Activated effector memory CD4-positive, alpha-beta T cell treated with Interleukin-2 at 50 U/mL for 16 hours (primary cell): ENCODE data around the gene ACTL6A.
"Not testable (repeated sequence)": the region's sequence is repeated elsewhere in the genome, so short reads cannot be mapped to it uniquely, and the experiment has no call there.

ENCODE experiments used
- DNase-seq: peaks from one replicate; pipeline ENCODE4 v3.0.0-alpha.2; 2020

The ACTL6A gene

DNA sequence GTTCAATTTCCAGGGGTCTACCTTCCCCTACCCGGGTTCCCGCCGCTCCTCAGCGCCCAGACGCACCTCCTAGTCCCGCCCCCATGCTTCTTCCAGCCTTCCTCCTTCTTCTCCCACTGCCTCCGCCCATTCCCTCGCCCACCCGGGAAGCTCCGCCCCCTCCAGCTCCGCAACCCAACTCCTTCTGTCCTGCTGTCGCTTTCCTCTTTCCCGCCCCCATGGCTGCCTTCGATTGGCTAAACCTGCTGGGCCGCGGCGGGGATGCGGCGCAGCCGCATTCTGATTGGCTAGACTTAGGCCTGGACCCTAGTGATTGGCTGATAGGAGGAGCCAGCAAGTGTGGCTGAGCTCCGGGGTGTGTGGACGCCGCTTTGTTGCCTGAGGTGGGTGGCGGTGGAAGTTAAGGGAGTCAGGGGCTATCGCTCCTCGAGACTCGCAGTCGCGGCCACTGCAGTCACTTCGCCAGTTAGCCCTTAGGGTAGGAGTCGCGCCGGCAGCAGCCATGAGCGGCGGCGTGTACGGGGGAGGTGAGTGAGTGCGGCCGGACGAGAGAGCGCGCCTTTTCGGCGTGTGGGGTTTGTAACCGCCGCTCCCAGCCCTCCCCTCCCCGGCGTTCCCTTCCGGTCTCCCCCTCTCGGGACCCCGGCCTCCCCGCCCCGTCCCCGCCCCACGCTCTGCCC, at the start of gene ACTL6A:
Gene ACTL6A (plus strand): TSS at position 336 of the 680 bp plus-strand sequence. CDS start 167 bp downstream, at position 503.
- DNase-seq = peak; percentile 98

DNA sequence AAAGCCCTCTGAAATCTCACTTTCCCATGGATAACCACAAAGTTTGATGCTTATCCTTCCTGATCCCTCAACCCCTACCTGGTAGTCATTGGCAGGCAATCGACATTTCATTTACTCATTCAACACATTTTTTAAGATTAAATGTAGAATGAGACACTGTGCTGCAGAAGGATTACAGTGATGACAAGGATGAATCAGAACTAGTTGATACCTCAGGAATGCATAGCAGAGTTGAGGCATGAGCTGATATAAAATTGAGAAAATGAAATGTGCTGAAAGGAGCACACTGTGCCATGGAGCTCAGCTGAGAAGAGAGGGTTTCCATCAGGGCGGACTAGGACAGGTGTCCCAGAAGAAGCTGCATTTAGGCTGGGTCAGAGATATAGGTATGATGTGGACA, 48.9 kb upstream of the ACTL6A start:
- no peak for DNase-seq

DNA sequence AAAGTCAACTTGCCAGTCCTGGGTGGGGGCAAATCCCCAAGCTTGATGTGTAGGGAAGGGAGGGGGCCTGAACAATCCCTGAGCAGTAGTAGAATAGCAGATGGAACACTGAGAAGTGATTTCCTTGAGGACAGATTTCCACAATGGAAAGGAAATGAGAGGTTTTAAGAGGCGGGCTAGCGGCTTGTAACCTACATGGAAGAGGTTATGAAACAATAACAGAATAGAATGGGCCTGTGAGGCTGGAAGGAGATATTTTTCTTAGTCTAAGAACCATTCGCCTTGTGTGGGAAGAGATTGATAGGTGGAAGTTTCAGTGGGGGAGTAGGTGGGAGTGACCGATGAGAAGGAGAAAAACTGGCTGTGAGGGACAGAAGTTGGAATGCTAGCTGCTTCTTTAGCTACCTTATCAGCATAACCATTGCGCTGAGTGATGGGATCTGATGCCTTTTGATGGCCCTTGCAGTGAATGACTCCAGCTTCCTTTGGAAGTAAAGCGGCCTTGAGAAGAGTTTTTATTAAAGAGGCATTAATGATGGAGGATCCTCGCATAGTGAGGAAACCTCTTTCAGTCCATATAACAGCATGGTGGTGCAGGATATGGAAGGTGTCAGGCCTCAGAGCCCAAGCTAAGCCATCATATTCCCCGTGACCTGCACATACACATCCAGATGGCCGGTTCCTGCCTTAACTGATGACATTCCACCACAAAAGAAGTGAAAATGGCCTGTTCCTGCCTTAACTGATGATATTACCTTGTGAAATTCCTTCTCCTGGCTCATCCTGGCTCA, 46.1 kb upstream of the ACTL6A start:
- DNase-seq = not testable (repeated sequence)

DNA sequence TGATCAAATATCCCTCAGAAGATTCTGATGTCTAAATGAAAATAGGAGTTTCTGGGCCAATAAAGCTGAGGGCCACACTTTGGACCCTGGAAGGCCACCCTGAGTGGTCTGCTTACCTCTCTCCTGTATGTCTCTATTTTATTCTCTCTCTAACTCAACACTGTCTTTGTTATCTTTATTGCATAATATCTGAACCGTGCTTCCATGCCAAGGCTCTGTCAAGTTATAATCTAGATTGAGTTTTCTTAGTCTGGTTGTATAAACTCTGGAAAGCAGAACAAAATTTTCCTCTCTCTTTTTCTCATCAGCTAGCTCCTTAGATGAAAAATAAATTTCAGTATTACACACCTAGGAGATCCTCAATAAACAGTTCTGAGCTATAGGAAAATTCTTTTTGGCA, 36.2 kb upstream of the ACTL6A start:
- no peak for DNase-seq

DNA sequence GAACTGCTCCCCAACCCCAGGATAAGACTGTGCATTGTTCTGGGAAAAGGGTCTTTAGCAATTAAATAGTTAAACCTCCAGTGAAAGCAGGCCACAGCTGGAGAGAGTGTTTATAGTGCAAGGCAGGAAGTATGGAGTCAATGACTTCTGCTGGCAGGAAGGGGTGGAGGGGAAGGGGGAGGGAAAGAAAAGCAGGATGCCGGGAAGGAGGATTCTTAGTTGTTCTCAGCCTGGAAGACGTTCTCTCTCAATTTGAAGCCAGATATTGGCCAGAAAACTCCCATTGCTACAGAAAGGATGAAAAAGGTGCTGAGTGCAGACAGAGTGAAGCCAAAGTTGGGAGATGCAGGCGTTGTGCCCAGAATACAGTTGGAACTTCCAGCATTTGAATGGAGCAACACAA, 35.7 kb upstream of the ACTL6A start:
- DNase-seq = no peak

DNA sequence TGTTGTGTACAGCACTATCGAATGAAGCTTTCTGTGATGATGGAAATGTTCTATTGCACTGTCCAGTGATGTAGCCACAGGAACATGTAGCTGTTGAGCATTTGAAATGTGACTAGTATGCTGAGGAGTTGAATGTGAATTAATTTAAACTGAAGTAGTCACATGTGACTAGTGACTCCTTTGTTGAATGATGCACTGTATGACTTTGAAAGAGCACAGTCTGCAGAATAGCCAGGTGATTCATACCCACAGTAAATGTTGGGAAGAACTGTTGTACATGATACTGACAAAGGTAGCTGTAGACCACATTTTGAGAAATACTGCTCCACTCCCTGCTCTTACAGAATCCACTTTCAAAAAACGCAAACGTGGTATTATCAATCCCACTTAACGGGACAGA, 34.0 kb upstream of the ACTL6A start:
- DNase-seq = no peak

- DNase-seq = no peak
Measured at GRCh38 chr3:179531576-179531975, 31.1 kb upstream of the ACTL6A start.

DNA sequence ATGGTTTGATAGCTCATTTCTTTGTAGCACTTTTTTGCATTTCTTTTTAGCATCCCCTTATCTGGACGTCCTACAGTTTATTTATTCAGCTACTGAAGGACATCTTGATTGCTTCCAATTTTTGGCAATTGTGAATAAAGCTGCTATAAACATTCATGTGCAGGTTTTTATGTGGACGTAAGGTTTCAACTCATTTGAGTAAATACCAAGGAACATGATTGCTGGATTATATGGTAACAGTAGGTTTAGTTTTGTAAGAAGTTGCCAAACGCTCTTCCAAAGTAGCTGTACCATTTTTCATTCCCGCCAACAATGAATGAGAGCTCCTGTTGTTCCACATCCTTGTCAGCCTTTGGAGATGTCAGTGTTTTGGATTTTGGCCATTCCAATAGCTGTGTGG, 29.5 kb upstream of the ACTL6A start:
- DNase-seq = no peak

DNA sequence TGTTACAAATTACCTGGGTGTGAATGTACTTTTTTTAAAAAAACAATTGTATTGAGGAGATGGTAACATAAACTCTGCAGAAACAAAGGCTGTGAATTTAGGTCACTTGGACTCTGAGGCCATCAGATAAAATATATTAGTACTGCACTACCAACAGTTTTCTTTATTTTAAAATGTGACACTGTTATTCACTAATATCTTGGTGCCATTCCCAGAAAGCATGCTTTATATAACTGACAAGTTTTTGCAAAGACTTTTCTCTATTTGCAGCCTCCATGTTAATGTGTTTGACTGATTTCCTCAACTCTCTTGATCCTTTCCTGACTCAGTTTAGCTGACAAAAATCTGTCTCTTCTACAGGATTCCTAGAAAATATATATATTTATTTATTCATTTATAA, 26.5 kb upstream of the ACTL6A start:
- DNase-seq = no peak

DNA sequence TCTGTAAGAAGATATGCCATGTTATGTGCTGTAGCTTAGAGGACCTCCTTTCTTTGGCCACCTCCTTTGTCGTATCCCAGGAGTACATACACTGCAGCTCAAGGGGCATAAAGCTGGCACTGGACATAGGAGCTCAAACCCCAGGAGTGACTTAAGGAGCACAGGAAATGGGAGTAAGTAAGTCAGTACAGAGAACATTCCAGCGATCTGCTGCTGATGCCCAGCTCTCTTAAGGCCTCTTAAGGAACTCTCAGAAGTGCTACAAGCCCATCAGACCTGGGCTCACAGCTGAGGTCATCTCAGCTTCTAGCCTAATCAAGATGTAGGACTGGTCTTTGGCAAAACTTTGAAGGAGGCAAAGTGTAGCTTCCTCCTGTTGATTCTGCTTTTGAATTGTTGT, 21.6 kb upstream of the ACTL6A start:
- no peak for DNase-seq

DNA sequence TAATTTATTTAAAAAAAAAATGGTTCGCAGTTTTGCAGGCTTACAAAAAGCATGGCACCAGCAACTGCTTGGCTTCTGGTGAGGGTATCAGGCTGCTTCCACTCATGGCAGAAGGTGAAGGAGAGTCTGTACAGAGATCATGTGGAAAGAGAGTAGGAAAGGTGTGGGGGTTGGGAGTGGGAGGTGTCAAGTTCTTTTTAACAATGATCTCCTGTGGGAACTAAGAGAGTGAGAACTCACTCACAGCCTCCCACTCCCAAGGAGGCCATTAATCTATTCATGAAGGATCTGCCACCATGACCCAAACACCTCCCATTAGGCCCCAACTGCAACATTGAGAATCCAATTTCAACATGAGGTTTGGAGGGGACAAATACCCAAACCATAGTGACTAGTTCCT, 21.1 kb upstream of the ACTL6A start:
- DNase-seq = no peak

- DNase-seq = no peak
Measured at GRCh38 chr3:179542375-179542774, 20.4 kb upstream of the ACTL6A start.

- DNase-seq = no peak
Measured at GRCh38 chr3:179544981-179545645, 17.6 kb upstream of the ACTL6A start.

- no peak for DNase-seq
Measured at GRCh38 chr3:179546814-179547241, 15.9 kb upstream of the ACTL6A start.

DNA sequence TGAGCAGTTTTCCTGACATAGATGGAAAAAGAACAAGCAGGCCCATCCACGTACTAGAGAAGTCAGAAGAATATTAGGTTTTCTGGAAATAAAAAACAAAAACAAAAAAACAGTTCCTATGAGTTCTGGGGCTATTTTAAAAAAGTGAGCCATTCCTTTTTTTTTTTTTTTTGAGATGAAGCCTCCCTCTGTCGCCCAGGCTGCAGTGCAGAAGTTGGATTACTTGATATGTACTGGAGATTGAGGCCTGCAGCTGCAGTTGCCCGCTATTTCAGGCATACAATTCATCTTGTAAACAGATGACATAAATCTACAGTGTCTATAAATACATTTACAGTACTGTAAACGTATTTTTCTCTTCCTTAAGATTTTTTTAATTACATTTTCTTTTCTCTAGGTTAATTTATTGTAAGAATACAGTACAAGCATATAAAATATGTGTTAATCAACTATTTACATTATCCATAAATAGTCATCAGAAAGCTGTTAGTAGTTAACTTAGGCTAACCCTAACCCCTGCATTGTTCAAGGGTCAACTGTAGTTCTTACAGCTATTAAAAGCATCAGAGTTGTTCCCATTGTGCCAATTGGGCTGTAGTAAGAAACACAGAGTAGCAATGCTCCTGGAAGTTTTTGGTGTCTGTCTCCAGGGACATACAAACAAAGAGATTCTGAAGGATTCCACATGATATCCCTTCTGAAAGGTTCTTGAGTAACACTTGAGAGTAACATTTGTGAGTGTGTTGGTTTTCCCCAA, 11.2 kb upstream of the ACTL6A start:
- no peak for DNase-seq

- peak; percentile 15 for DNase-seq
Measured at GRCh38 chr3:179558742-179559364, 3.9 kb upstream of the ACTL6A start.

- DNase-seq = no peak
Measured at GRCh38 chr3:179560791-179561190, 1.9 kb upstream of the ACTL6A start.

GRCh38 chr3:179563271-179563783, 601 bp downstream of the ACTL6A start:
- DNase-seq = peak; percentile 52

GRCh38 chr3:179565496-179565895, 2.8 kb downstream of the ACTL6A start:
- no peak for DNase-seq

DNA sequence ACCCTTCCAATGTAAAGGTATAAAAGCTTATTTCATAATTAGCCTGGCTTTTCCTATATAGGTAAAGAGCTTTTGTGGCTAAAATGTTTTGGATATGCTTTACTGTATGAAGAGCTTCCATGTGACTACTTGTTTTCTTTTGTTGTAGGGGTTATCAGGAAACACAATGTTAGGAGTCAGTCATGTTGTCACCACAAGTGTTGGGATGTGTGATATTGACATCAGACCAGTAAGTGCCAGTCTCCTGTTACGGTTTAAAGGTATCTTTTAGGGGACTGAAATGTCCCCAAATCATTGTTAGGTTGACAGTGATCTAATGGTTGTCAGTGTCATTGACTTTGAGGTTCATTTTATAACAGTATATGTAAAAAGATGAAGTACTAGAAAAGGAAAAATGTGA, 18.3 kb downstream of the ACTL6A start:
- no peak for DNase-seq

- DNase-seq = no peak
Measured at GRCh38 chr3:179589143-179589542, 26.4 kb downstream of the ACTL6A start.

GRCh38 chr3:179590669-179591068, 27.9 kb downstream of the ACTL6A start:
- no peak for DNase-seq
